B cell (primary cell): Measurements from ENCODE around the gene KRT222. TPM values are rescaled to one million over a fixed set of nuclear protein-coding genes. Genes with fewer than 3 reads are reported as not detected.
A peak's percentile ranks its signal among the peaks of the same experiment; 100 is the strongest.

Experiments used
- ATAC-seq: fragments of 200-7000 bp; cut with Tn5 transposase; one replicate; pipeline ENCODE4 v1.10.0; 2021; ENCODE audit warnings: low read depth, mild to moderate bottlenecking, moderate number of reproducible peaks, moderate library complexity
- CTCF ChIA-PET: fragments of 350-600 bp; sonication (Branson Sonifier 250); formaldehyde crosslinking; loops from one replicate; lab custom pipeline; 2021; ENCODE audit warnings: antibody characterized with exemption, inconsistent platforms; lab: Charles Lee
- POLR2A ChIA-PET: fragments of 350-600 bp; sonication (Branson Sonifier 250); formaldehyde crosslinking; loops from one replicate; lab custom pipeline; 2021; ENCODE audit warnings: antibody characterized with exemption; lab: Charles Lee
- DNase-seq: peaks from one replicate; pipeline ENCODE4 v3.0.0; 2013
- H2AFZ ChIP-seq: 2 replicates; pipeline ENCODE4 v1.6.1; 2012; ENCODE audit warnings: mild to moderate bottlenecking, low read depth, low read length; ENCODE audit not compliant: insufficient read depth, poor library complexity, severe bottlenecking
- H3K27ac ChIP-seq, 2 donors: 1 replicate in 1 of 2; 2 replicates in 1 of 2; pipeline ENCODE4 v1.5.1; 2012 to 2013; ENCODE audit warnings: low read length in 2 of 2, mild to moderate bottlenecking in 2 of 2, moderate library complexity in 1 of 2
- H3K27me3 ChIP-seq, 4 experiments: fragments of 200-600 bp in 1 of 4; sonication (generic) in 1 of 4; replicated peaks in 1 of 4; 1 replicate in 2 of 4; 2 replicates in 2 of 4; pipeline versions ENCODE4 v1.6.1 to v1.7.0; 2013 to 2016; ENCODE audit warnings: low read length in 3 of 4, mild to moderate bottlenecking in 2 of 4, mixed read lengths in 1 of 4, moderate library complexity in 1 of 4; ENCODE audit not compliant: insufficient read depth in 4 of 4, control insufficient read depth in 3 of 4; ENCODE audit errors: control extremely low read depth in 1 of 4
- H3K36me3 ChIP-seq, 2 experiments: replicated peaks in 1 of 2; 1 replicate in 1 of 2; 2 replicates in 1 of 2; pipeline versions ENCODE4 v1.6.1 to v1.7.1; 2013; ENCODE audit warnings: low read length in 1 of 2; ENCODE audit not compliant: insufficient read depth in 2 of 2, control insufficient read depth in 1 of 2; ENCODE audit errors: control extremely low read depth in 1 of 2, extremely low read depth in 1 of 2
- H3K4me1 ChIP-seq, 2 donors: fragments of 200-600 bp in 1 of 2; sonication (generic) in 1 of 2; 1 replicate in 1 of 2; 2 replicates in 1 of 2; pipeline versions ENCODE4 v1.5.1 to v1.6.1; 2013 to 2017; ENCODE audit warnings: low read length in 2 of 2; ENCODE audit not compliant: control insufficient read depth in 2 of 2, insufficient read depth in 2 of 2
- H3K4me2 ChIP-seq: replicated peaks from 2 replicates; pipeline ENCODE3; 2012; ENCODE audit warnings: mild to moderate bottlenecking, low read depth, low read length; ENCODE audit not compliant: poor library complexity, severe bottlenecking
- H3K4me3 ChIP-seq, 5 experiments: fragments of 200-600 bp in 1 of 5; sonication (generic) in 1 of 5; 1 replicate in 3 of 5; 2 replicates in 2 of 5; pipeline versions ENCODE4 v1.5.1 to v1.7.0; 2011 to 2016; ENCODE audit warnings: low read length in 4 of 5, mild to moderate bottlenecking in 4 of 5, low read depth in 2 of 5, control low read depth in 1 of 5, moderate library complexity in 1 of 5; ENCODE audit not compliant: insufficient read depth in 1 of 5; ENCODE audit errors: control extremely low read depth in 1 of 5, extremely low read depth in 1 of 5
- H3K79me2 ChIP-seq: fragments of 200-600 bp; sonication (generic); one replicate; pipeline ENCODE4 v1.6.0; 2016; ENCODE audit warnings: low read length; ENCODE audit not compliant: control insufficient read depth, insufficient read depth
- H3K9ac ChIP-seq: fragments of 200-600 bp; sonication (generic); 2 replicates; pipeline ENCODE4 v1.6.1; 2017; ENCODE audit warnings: mild to moderate bottlenecking, low read length, moderate library complexity
- H3K9me3 ChIP-seq, 3 donors: one replicate each; pipeline versions ENCODE4 v1.6.1 to v1.7.1; 2013; ENCODE audit warnings: low read length in 2 of 3; ENCODE audit not compliant: control insufficient read depth in 2 of 3, insufficient read depth in 1 of 3; ENCODE audit errors: control extremely low read depth in 1 of 3
- H4K20me1 ChIP-seq: 2 replicates; pipeline ENCODE4 v1.6.0; 2012; ENCODE audit warnings: mild to moderate bottlenecking, low read length; ENCODE audit not compliant: insufficient read depth, control insufficient read depth, poor library complexity, severe bottlenecking
- H3K27ac Mint-ChIP-seq: one replicate; pipeline ENCODE4 v1.8.0; 2021; ENCODE audit warnings: mixed read lengths
- H3K27me3 Mint-ChIP-seq: one replicate; pipeline ENCODE4 v1.8.0; 2021; ENCODE audit warnings: mixed read lengths
- H3K4me1 Mint-ChIP-seq: one replicate; pipeline ENCODE4 v1.8.0; 2021; ENCODE audit warnings: mixed read lengths
- H3K4me3 Mint-ChIP-seq: one replicate; pipeline ENCODE4 v1.8.0; 2021; ENCODE audit warnings: mixed read lengths
- H3K9me3 Mint-ChIP-seq: one replicate; pipeline ENCODE4 v1.8.0; 2022; ENCODE audit warnings: mixed read lengths; ENCODE audit not compliant: insufficient read depth
- EZH2 ChIP-seq: IDR thresholded peaks from 2 replicates; pipeline ENCODE4 v1.6.1; 2012; ENCODE audit warnings: borderline replicate concordance, low read depth, mild to moderate bottlenecking, moderate library complexity, low read length; ENCODE audit not compliant: insufficient read depth, poor library complexity, severe bottlenecking
- WGBS: methylation state at CpG from one replicate; pipeline ENCODE4 v1.1.5; 2013; ENCODE audit warnings: missing lambda C conversion rate; ENCODE audit not compliant: insufficient coverage; 5-methylcytosine and 5-hydroxymethylcytosine counted together
- intact Hi-C: fragments of 100-400 bp; cut with micrococcal nuclease; formaldehyde crosslinking; loops from one replicate; pipeline ENCODE4 v1.10.0; 2022
- polyA plus RNA-seq: library from polyadenylated mRNA; depleted of rRNA; stranded (reverse); fragments of >200 nt; gene quantifications from 2 replicates; pipeline ENCODE4 v1.2.3, GENCODE V29; 2012
- total RNA-seq, 2 donors: library from RNA; stranded (reverse); fragments of 120-200 nt in 1 of 2; gene quantifications; 1 replicate in 1 of 2; 2 replicates in 1 of 2; pipeline versions ENCODE4 v1.2.3 to v1.2.4, GENCODE V29; 2013 to 2022
- TF ChIP-seq, protein P1 (sequence below): fragments of 200-600 bp; IDR thresholded peaks from one replicate; pipeline ENCODE4 v1.8.0; 2022; ENCODE audit warnings: antibody characterized with exemption, mild to moderate bottlenecking

Gene KRT222
- total and polyA plus RNA-seq, 2 donors (not counting 1 experiment from before 2014, with no cell fraction given) = not detected

DNA sequence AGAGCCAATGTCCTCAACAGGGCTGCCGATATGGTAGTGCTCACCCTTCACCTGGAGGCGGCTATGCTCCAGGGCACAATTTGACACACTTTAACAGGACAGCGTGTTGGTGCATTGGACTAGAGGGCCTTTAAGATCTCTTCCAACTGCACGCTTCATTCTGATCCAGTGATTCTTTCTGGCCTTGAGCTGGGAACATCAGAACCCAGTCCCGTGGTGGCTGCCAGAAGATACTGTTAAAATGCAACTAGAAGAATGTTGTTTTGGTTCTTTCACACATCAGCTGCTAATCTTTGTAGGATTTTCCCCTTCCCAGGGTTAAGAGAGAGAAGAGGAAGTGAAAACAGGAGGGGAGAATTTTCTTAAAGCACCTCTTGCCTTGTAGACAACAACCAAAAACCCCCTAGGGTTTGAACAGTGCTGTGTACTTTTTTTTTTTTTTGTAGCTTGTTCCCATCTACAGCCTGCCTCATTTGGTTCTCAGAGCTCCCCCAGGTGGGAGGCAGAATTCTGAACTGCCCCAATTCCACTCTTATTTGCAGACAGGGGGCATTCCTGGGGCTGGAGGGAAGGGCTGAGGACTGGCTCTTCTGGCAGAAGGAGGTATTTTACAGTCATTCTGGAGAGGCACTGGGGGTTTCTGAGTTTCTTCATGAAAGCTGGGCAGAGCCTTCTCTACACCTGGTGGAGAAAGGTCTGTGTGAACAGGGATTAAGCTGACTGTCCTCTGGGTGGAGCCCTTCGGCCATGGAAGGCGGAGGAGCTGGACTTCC, 49.7 kb downstream of the KRT222 start:
- intact Hi-C loops = loop anchor here (1.0 to 5.0 kb wide), 9 partner anchors 19 to 253 kb away; partner anchors contain the start of genes CCR7, GJD3 and TOP2A
- DNase-seq = peak; percentile 92
- Histone ChIP-seq H3K36me3 (no peaks in the 10 kb centered on the region), H3K4me2 (peak overlapping the region; percentile 59), H3K4me3 (peak overlapping the region in 4 of 5 experiments; percentile 12 to 31 (median 26)), H3K4me1 (peaks cover 58 to 63% of the 10 kb centered on the region in 2 donors), H3K79me2 (peaks cover 6% of the 10 kb centered on the region), H2AFZ (no peak overlapping the region), H3K9me3 (no peaks in the 10 kb centered on the region), H4K20me1 (no peaks in the 10 kb centered on the region), H3K27ac (peak overlapping the region; percentile 90 to 96), H3K27me3 (no peaks in the 10 kb centered on the region), H3K9ac (peak overlapping the region; percentile 21)
- POLR2A ChIA-PET = interaction anchor here (0.6 to 6.1 kb wide), 20 partner anchors 8 to 1963 kb away, joined by 3 to 132 read pairs (median 5); partner anchors contain the start of gene CCR7
- Mint-ChIP-seq H3K9me3 (no peaks in the 10 kb centered on the region), H3K4me1 (peaks cover 68% of the 10 kb centered on the region), H3K27me3 (no peaks in the 10 kb centered on the region), H3K4me3 (peak overlapping the region; percentile 73), H3K27ac (peak overlapping the region; percentile 94)
- WGBS = 43% methylated on average over 6 of the region's 7 CpGs
- CTCF ChIA-PET = interaction anchor here (0.7 to 11.9 kb wide), 59 partner anchors 8 to 1051 kb away, joined by 3 to 634 read pairs (median 6); partner anchors contain the start of genes CCR7, IGFBP4, KRTAP16-1 and RARA
- TF ChIP-seq, protein P1, sequence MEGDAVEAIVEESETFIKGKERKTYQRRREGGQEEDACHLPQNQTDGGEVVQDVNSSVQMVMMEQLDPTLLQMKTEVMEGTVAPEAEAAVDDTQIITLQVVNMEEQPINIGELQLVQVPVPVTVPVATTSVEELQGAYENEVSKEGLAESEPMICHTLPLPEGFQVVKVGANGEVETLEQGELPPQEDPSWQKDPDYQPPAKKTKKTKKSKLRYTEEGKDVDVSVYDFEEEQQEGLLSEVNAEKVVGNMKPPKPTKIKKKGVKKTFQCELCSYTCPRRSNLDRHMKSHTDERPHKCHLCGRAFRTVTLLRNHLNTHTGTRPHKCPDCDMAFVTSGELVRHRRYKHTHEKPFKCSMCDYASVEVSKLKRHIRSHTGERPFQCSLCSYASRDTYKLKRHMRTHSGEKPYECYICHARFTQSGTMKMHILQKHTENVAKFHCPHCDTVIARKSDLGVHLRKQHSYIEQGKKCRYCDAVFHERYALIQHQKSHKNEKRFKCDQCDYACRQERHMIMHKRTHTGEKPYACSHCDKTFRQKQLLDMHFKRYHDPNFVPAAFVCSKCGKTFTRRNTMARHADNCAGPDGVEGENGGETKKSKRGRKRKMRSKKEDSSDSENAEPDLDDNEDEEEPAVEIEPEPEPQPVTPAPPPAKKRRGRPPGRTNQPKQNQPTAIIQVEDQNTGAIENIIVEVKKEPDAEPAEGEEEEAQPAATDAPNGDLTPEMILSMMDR = peak; percentile 68
- TF ChIP-seq EZH2 = no peak
- ATAC-seq = peak; percentile 85
